GOT3 (cell line): ENCODE data around the gene LAMB2.

Source experiments
- DNase-seq: peaks from one replicate; lab custom pipeline; 2025; ENCODE audit warnings: mixed read lengths; lab: John Stamatoyannopoulos, UW

Gene LAMB2

GRCh38 chr3:49161808-49162530 is 29.1 kb upstream of the LAMB2 start:
- no peak for DNase-seq

- no peak for DNase-seq
Observed at GRCh38 chr3:49161197-49161596, 28.3 kb upstream of the LAMB2 start.

DNA sequence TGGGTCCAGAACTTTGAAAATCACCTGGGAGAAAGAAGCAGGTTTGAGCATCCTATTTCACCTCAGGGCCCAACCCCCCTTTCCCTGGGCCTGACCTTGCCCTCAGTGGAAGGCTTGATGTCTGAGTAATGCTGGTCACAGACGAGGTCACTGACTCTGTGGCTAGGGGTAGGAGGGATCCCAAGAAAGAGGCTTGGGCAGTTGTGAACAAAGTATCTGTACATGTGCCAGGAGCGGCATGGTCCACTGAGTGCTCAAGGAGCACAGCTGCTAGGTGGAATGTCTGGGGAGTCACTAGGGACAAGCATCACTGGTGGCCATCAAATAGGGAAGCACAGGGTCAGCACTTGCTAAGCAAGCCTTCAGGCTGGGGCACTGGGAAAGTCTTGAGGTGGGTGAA is 25.9 kb upstream of the LAMB2 start:
- DNase-seq: no peak

- no peak for DNase-seq
Observed at GRCh38 chr3:49158103-49158709, 25.4 kb upstream of the LAMB2 start.

- no peak for DNase-seq
Observed at GRCh38 chr3:49157289-49157688, 24.4 kb upstream of the LAMB2 start.

GRCh38 chr3:49153349-49153912 is 20.6 kb upstream of the LAMB2 start:
- DNase-seq: no peak

DNA sequence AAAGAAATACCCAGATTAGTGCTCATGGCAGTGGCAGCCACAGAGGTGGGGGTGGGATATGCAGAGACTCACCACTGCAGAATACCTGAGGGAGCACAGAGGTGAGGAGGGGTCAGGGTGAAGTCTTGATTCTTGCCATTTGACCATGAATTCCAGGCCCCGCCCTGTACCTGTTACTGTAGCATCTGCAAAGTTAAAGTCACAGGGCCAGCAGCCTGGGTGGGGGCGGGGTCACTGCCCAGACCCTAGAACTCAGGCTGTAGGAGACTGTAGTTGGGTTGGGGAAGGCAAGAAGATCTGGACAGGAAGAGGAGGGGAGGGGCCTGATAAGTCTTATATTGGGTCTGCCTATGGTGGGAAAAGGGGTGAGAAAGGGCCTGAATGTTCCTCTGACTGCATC is 18.8 kb upstream of the LAMB2 start:
- no peak for DNase-seq

DNA sequence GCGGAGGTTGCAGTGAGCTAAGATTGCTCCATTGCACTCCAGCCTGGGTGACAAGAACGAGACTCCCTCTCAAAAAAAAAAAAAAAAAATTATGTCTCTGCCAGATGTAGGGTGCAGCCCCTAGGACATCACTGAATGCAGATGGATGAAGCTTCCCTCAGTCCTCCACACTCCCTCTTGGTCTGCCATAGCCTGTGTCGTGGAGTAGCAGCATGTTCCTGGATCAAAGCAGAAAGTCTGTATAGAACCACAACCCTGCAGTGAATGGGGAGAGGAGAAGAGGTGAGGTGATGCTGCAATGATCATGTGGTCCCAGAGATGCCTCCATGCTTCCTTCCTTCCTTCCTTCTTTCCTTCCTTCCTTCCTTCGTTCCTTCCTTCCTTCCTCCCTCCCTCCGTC is 15.3 kb upstream of the LAMB2 start:
- DNase-seq: no peak

DNA sequence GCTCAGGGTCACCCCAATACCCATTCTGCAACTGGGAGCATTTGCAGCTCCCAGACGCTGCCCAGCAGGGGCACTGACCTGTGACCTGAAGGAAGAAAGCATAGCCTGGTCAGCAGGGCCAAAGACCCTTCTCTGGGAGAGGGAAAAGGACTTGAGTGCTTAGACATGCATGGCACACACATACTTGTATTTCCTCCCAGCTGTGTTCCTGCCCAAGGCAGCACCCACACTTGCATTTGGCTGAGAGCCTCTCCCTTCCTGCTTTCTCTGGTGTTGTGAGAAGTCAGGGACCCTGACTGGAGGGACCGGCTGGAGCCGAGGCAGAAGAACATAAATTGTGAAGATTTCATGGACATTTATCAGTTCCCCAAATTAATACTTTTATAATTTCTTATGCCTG is 7.2 kb upstream of the LAMB2 start:
- DNase-seq: no peak

- no peak for DNase-seq
Observed at GRCh38 chr3:49135499-49135898, 2.6 kb upstream of the LAMB2 start.

GRCh38 chr3:49134471-49135265 is 1.8 kb upstream of the LAMB2 start:
- DNase-seq: no peak

DNA sequence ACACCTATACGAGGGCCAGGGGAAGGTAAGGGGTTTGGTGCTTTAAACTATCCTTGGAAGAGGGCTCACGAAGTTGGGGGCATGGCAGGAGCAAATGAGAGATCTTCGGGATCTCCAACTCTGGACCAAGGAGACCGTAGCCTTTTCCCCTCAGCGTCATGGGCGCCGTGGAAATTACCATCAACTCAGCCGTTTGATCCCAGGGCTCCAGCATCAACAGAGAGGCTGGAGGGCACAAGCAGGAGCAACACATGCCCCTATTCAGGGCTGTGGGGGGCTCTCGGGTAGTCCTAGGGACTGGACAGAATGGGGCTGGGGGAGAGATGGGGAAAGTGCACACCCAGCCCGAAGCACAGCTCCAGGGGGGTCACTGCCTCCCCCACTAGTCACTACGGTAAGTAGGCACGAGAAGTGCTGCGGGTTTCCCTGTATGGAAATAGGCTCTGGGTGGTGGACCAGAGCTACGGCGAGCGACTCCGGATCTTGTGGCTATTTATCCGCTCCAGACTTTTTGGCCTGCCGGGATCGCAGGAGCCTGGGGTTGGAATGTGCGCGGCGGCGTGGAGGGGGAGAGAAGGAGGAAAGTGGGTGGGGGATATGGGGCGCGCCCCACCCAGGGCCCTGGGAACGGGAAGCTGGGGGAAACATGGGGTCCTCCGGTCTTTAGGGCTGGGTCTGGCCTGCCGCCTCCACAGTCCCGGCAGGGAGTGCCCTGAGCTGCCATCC is 539 bp upstream of the LAMB2 start:
- DNase-seq: peak; percentile 48

GRCh38 chr3:49132073-49132436 is 795 bp downstream of the LAMB2 start:
- DNase-seq: no peak

- no peak for DNase-seq
Observed at GRCh38 chr3:49131576-49131975, 1.3 kb downstream of the LAMB2 start.

DNA sequence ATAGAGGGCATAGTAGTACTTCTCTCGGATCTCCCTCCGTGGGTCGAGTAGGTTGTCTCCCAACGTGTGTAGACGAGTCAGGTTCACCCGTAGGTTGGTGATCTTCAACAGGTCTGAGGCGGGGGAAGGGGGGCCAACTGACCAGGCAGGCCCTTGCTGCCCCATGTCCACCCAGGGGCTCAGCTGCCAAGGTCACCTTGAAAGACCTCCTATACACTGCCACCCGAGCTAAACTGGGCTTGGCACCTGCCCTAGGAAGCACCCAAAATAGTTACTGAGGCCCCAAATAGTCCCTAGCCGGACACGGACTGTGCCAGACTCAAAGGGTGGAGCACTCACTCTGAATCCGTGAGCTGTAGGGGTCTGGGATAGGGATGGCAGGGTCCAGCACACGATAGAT is 1.8 kb downstream of the LAMB2 start:
- DNase-seq: no peak

- DNase-seq: no peak
Observed at GRCh38 chr3:49124991-49125670, 7.7 kb downstream of the LAMB2 start.

DNA sequence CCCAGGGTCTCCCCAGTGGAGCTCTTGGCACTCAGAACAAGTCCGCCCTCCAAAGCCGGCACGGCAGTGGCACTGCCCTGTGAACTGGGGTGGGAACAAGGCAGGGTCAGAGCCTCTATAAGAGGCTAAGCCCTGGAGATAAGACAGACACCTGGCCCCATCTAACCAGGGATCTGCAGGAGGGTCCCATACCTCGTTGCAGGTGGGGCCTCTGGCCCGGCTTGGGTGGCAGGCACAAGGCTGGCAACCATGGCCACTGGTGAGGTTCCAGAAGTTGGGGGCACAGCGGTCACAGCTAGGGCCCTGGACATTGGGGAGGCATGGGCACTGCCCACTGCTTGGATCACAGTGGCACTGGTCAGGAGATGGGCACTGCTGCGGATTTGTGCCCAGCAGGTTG is 8.6 kb downstream of the LAMB2 start:
- DNase-seq: no peak

GRCh38 chr3:49123687-49124086 is 9.2 kb downstream of the LAMB2 start:
- no peak for DNase-seq

DNA sequence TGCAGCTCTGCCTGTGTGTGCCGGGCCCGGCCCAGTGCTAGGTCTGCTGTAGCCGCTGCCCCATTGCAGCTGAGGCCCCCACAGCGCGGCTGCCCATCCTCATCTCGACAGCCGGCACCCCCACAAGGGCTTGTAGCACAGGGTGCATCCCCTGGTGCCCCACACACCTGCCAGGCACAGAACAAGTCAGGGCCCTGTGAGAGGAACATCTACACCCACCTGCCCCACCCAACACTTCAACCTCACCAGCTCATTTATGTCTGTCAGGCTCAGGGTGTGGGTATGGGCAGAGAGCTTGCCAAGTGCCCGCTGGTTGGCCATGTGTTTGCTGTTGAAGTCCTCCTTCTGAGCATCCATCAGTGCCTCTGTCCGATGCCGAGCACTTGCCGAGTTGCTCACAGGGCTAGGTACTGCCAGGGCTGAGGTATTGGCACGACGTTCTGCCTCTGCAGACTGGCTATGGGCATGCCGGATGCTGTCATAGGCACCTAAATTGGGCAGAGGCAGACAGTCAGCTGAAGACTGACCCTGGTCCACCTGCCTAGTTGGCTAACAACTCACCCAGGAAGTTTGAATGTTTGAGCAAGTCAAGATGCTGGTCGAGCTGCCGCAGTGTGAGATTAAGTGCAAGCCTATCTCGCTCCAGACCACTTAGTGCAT is 9.8 kb downstream of the LAMB2 start:
- DNase-seq: no peak

DNA sequence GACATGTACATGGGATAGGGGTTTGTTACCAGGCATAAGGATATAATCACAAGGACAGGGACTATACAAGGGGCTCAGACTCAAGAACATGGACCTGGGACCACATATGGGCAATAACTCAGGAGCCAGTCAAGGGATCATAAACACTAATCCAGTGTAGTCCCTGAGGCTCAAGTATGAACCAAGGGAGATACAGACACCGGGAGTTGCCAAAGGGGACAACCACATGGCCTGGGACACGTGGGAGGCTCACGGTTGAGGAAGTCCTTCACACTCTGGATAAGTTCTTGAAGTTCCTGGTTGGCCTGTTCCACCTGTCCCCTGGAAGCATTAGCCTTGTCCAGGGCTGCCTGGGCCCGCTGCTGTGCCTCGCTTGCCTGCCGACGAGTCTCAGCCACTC is 10.4 kb downstream of the LAMB2 start:
- DNase-seq: no peak

- DNase-seq: no peak
Observed at GRCh38 chr3:49122022-49122421, 10.8 kb downstream of the LAMB2 start.
